ENCODE results near the gene SNX5. TPM values are rescaled to one million over a fixed set of nuclear protein-coding genes. Genes with fewer than 3 reads are reported as not detected.

SNX5 gene
- polyA plus RNA-seq, 1 donor from 2014 or later = 59.8 TPM

- Histone ChIP-seq H3K36me3 (ENCODE audit: insufficient read depth, low read length) (no peaks in the 10 kb centered on the region), H3K4me2 (ENCODE audit: low read length) (no peak overlapping the region)
Observed at GRCh38 chr20:17914957-17915356, 53.6 kb downstream of the SNX5 start.

GRCh38 chr20:17912916-17913315 is 55.7 kb downstream of the SNX5 start:
- no peak overlapping the region for H3K27ac ChIP-seq (ENCODE audit: low read length)
- H3K79me2 ChIP-seq (replicated peaks; ENCODE audit: insufficient read depth, low read length) = no peaks in the 10 kb centered on the region
- H3K27me3 ChIP-seq (ENCODE audit: insufficient read depth, low read depth, low read length) = no peaks in the 10 kb centered on the region
- no peaks in the 10 kb centered on the region for H3K9me3 ChIP-seq (ENCODE audit: low read length)
- H2AFZ ChIP-seq (ENCODE audit: low read depth, low read length) = no peak overlapping the region
- no peaks in the 10 kb centered on the region for H4K20me1 ChIP-seq (ENCODE audit: insufficient read depth)
- no peaks in the 10 kb centered on the region for H3K36me3 ChIP-seq (ENCODE audit: insufficient read depth, low read length)
- no peak overlapping the region for H3K9ac ChIP-seq (ENCODE audit: low read length)
- no peaks in the 10 kb centered on the region for H3K9me2 ChIP-seq (ENCODE audit: insufficient read depth, low read length)
- H3F3A ChIP-seq (ENCODE audit: insufficient read depth, low read length, poor library complexity, severe bottlenecking) = no peaks in the 10 kb centered on the region
- no peak overlapping the region for H3K4me2 ChIP-seq (ENCODE audit: low read length)
- H3K4me3 ChIP-seq (ENCODE audit: low read length) = no peak overlapping the region
- TF ChIP-seq MXI1 (conservative IDR thresholded peaks at IDR 0.05; ENCODE audit: poor library complexity, severe bottlenecking) (no peak), TAF1 (IDR thresholded peaks at IDR 0.05; ENCODE audit: low read depth) (no peak), REST (IDR thresholded peaks at IDR 0.05; ENCODE audit: borderline replicate concordance) (no peak), CTCF (IDR thresholded peaks at IDR 0.05; ENCODE audit: poor library complexity, severe bottlenecking) (no peak), RAD21 (conservative IDR thresholded peaks at IDR 0.05) (no peak), EP300 (conservative IDR thresholded peaks at IDR 0.05; ENCODE audit: poor library complexity, severe bottlenecking) (no peak), POLR2AphosphoS5 (IDR thresholded peaks at IDR 0.05) (no peak)

More at GRCh38 chr20:17914957-17915356, 53.6 kb downstream of the SNX5 start:
- Histone ChIP-seq H3K9me2 (ENCODE audit: insufficient read depth, low read length) (no peaks in the 10 kb centered on the region), H3K79me2 (replicated peaks; ENCODE audit: insufficient read depth, low read length) (no peaks in the 10 kb centered on the region), H3K9me3 (ENCODE audit: low read length) (no peaks in the 10 kb centered on the region), H3K4me3 (ENCODE audit: low read length) (no peak overlapping the region), H3K27me3 (ENCODE audit: insufficient read depth, low read depth, low read length) (no peaks in the 10 kb centered on the region), H3F3A (ENCODE audit: insufficient read depth, low read length, poor library complexity, severe bottlenecking) (no peaks in the 10 kb centered on the region), H2AFZ (ENCODE audit: low read depth, low read length) (no peak overlapping the region), H4K20me1 (ENCODE audit: insufficient read depth) (no peaks in the 10 kb centered on the region), H3K9ac (ENCODE audit: low read length) (no peak overlapping the region), H3K27ac (ENCODE audit: low read length) (no peak overlapping the region)
- TF ChIP-seq MXI1 (conservative IDR thresholded peaks at IDR 0.05; ENCODE audit: poor library complexity, severe bottlenecking) (no peak), SMC3 (conservative IDR thresholded peaks at IDR 0.05; ENCODE audit: poor library complexity) (no peak), CTCF (IDR thresholded peaks at IDR 0.05; ENCODE audit: poor library complexity, severe bottlenecking) (no peak), REST (IDR thresholded peaks at IDR 0.05; ENCODE audit: borderline replicate concordance) (no peak), RAD21 (conservative IDR thresholded peaks at IDR 0.05) (no peak), POLR2AphosphoS5 (IDR thresholded peaks at IDR 0.05) (no peak), EZH2 (IDR thresholded peaks at IDR 0.05; ENCODE audit: borderline replicate concordance, insufficient read depth, low read length, poor library complexity, severe bottlenecking) (no peak), TAF1 (IDR thresholded peaks at IDR 0.05; ENCODE audit: low read depth) (no peak), EP300 (conservative IDR thresholded peaks at IDR 0.05; ENCODE audit: poor library complexity, severe bottlenecking) (no peak)

All from neural cell (in vitro differentiated cells).